Coronary artery (tissue), 2 donors: ENCODE measurements around the gene TTC34.
A peak's percentile ranks its signal among the peaks of the same experiment; 100 is the strongest.

Experiments used
- DNase-seq: peaks from one replicate; pipeline ENCODE4 v3.0.0-alpha.2; 2017; ENCODE audit warnings: low spot score
- H3K27ac ChIP-seq, 2 donors: fragments of 200-600 bp; sonication (generic); one replicate each; pipeline ENCODE4 v1.5.1; 2016 to 2019
- H3K4me3 ChIP-seq: fragments of 200-600 bp; sonication (generic); 2 replicates; pipeline ENCODE4 v1.5.1; 2016; ENCODE audit warnings: mild to moderate bottlenecking, moderate library complexity
- CTCF ChIP-seq: fragments of 200-600 bp; sonication (generic); IDR thresholded peaks from one replicate; pipeline ENCODE4 v1.5.1; 2019; ENCODE audit warnings: antibody characterized with exemption

The TTC34 gene

DNA sequence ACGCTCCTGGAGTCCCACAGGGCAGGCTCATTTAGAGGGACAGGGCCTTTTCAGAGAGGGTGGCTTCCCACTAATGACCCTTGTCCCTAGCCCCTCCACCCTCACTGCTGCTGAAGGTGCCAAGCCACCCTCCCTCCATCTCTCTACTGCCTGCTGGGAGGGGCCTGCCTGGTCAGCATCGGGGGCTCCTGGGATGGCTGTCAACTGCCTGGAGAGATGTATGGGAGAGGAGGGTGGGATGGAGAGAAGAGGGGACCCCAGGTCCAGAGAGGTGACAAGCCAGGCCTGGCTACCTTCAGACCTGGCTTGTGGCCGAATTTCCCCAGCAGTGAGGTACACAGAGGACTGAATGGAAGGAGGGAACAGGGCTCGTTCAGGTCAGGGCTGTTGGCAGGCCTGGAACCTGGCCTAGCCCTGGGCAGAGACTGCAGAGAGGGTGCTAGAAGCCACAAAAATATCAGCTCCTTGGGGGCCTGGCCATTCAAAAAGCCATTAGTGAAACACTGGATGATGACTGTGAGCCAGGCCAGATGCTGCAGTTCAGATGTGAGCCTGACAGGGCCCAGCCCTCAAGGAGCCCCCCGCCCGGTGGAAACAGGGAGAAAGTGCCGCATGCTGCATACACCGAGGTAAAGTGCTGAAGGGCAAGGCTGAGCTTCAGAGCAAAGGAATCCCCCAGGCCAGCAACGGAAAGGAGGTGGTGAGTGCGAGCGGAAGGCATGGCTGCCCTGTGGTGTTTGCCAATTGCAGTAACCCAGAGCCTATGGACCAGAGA, 188.7 kb downstream of the TTC34 start:
- no peak for TF ChIP-seq CTCF

GRCh38 chr1:2611621-2612437, 189.7 kb downstream of the TTC34 start:
- H3K4me3 ChIP-seq = no peak overlapping the region
- H3K27ac ChIP-seq = no peak overlapping the region
- no peak for TF ChIP-seq CTCF
- DNase-seq = peak; percentile 68

More for the DNA sequence above, 188.7 kb downstream of the TTC34 start:
- Histone ChIP-seq H3K27ac (no peak overlapping the region), H3K4me3 (no peak overlapping the region)
- DNase-seq = peak; percentile 55

- peak; percentile 67 for DNase-seq
- Histone ChIP-seq H3K27ac (no peak overlapping the region), H3K4me3 (peak overlapping the region; percentile 57)
- no peak for TF ChIP-seq CTCF
These were observed 190.4 kb downstream of the TTC34 start for GRCh38 chr1:2611031-2611501.

GRCh38 chr1:2610036-2610959, 191.2 kb downstream of the TTC34 start:
- TF ChIP-seq CTCF = no peak
- no peak overlapping the region for H3K27ac ChIP-seq
- H3K4me3 ChIP-seq = no peak overlapping the region
- DNase-seq = peak; percentile 67

DNA sequence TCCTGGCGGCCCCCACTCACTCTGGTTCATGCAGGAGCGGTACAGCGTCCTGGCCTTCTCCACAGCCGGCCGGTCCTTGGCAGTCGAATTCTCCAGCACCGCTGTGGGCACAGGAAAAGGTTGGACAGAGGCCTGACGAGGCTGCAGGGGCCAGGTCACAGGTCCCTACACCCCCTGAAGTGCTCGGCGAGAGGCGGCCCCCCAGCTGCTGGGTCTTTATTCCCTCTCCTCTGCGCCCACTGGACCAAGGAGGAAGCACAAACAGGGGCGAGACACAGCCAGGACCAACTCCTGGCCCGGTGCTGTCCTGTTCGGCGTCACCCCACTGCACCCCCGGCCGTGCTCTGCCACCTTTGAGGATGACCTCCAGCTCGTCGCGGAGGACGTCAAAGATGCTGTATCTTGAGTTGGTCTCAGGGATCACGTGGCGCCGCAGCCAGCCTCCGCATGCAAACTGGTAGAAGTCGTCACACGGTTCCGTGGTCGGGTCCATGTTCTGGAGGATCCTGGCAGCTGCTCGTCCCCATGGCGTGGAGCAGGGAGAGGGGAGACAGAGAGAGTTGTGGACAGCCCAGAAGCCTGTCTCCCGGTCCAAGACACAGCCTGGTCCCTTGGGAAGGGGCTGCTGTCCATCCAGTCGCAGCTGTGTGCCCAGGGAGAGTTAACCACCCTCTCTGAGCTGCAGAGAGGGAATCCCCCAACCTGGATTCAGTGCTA, 192.0 kb downstream of the TTC34 start:
- no peak for TF ChIP-seq CTCF
- DNase-seq = peak; percentile 59
- Histone ChIP-seq H3K4me3 (no peak overlapping the region), H3K27ac (no peak overlapping the region)

- no peak for TF ChIP-seq CTCF
- peak; percentile 65 for DNase-seq
- H3K4me3 ChIP-seq = no peak overlapping the region
- no peak overlapping the region for H3K27ac ChIP-seq
These were observed 193.8 kb downstream of the TTC34 start for GRCh38 chr1:2607641-2608091.
